HG03354 (cell line): ENCODE results near the gene PLCB3.

Experiments used
- ATAC-seq: cut with Tn5 transposase; IDR thresholded peaks from one replicate; pipeline ENCODE4 v1.9.1; 2021; ENCODE audit warnings: mild to moderate bottlenecking; ENCODE audit not compliant: unreplicated experiment, poor library complexity, severe bottlenecking

PLCB3 gene

GRCh38 chr11:64220271-64220670 is 31.1 kb upstream of the PLCB3 start:
- no peak for ATAC-seq

DNA sequence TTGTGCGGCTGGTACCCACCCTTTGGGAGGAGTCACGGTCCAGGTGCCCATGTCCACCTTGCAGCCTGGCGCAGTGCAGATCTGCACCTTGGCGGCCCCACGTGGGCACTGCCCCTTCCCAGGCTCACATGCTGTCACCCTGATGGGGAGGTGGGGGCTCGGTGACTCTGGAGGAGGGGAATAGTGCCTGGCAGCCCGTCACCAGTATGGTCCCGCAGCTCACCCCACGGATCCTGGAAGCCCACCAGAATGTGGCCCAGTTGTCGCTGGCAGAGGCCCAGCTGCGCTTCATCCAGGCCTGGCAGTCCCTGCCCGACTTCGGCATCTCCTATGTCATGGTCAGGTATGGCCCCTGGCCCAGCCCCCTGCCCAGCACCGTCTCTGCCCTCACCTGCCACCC is 30.5 kb upstream of the PLCB3 start:
- ATAC-seq = no peak

DNA sequence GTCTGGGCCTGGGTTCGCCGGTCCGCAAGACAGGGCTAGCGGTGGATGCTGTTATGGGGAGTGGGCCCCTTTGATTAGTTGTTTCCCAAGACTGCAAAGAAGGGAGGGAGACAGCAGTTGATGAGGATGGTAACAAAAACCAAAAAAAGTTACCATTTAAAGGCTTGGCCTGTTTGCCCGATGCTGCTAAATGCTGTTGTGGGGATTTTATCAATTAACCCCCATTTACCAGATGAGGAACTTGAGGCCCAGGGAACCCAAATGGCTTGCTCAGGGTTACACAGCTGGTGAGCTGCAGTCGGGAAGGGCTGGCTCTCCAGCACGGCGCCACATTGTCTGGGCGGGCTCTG is 28.7 kb upstream of the PLCB3 start:
- no peak for ATAC-seq

DNA sequence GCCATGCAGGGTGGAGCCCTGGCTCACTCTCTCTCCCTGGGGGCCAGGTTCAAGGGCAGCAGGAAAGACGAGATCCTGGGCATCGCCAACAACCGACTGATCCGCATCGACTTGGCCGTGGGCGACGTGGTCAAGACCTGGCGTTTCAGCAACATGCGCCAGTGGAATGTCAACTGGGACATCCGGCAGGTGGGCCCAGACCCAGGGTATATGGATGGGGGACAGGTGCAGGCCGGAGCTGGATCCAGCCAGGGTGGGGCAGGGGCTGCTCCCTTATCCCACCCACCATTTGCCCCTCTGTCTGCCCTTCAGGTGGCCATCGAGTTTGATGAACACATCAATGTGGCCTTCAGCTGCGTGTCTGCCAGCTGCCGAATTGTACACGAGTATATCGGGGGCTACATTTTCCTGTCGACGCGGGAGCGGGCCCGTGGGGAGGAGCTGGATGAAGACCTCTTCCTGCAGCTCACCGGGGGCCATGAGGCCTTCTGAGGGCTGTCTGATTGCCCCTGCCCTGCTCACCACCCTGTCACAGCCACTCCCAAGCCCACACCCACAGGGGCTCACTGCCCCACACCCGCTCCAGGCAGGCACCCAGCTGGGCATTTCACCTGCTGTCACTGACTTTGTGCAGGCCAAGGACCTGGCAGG is 28.2 kb upstream of the PLCB3 start:
- no peak for ATAC-seq

DNA sequence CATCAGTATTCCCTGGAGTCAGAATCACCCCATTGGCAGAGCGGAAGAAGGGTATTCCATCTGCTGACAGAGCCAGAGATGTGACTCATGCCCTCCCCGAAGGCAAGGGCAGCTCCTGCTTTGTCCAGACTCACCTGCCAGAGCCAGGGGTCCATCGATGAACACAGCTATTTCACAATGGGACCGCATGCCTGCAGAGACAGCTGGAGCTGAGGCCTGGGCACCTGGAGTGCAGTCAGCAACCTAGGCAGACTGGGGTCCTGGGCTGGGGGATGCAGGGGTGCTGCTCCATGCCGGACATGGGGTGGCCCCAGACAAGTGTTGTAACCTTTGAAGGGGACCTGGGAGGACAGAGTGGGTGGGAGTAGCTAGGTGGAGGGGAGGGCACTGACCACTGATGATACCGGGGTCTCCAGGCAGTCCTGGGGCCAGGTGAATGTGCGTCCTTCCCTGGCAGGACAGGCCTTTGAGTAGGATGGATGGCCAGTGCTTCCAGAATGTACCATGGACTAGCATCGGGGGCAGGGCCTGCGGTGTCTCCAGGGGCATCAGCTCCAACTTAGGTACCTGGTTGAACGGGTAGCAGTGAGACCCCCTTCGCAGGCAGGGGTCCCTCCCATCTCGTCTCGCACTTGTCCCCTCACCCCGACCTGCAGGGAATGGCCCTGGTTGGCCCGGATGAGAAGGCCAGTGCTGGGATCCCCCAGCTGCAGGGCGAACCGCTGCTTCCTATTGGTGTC is 27.0 kb upstream of the PLCB3 start:
- ATAC-seq = no peak

GRCh38 chr11:64224891-64225607 is 26.3 kb upstream of the PLCB3 start:
- ATAC-seq = no peak

DNA sequence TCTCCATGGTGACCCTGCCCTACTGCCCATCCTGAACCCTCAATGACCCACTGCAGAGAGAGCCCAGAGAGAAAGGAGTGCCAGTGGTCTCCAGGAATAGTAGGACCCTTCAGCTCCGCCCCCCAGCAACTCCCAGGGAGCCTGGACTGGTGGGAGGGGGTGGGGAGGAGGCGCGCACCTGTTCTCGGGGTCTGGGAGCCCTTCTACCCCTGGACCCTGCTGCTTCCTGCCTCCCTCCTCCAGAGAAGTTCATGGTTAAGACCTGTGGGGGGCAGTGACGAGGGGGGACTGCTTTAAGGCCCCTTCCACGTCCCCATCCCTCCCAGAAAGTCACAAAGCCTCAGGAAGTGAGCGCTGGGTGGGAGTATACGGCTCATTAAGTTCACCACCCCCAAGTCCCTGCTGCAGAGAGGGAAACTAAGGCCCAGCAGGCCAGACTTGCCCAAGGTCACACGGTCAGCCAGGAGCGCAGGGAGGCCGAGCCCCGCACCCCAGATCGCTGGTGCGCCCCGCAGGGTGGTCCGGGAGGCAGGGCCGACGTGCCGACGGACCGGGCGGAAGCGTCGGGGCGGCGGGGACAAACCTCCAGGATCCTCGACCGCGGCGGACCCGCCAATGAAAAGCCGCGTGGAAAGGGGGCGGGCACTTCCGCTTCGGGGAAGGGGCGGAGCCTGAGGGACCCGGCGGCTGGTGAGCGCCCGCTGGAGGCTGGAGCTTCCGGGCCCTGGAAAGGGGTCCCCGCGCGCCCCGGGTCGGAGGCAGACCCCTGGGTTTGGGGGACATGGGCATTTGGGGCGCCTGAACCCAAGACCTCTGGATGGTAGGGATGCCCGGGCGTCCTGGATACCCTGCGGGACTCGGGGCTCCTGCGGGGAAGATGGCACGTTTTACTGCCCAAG is 25.5 kb upstream of the PLCB3 start, which contains the start of the genes NUDT22 and TRPT1:
NUDT22 (plus strand) TSS at position 667 of the 899 bp plus-strand sequence. CDS start 379 bp downstream, outside the sequence.
TRPT1 (minus strand) TSS at position 579 of the 899 bp plus-strand sequence; CDS start at position 253, 326 bp downstream.
- peak; percentile 57 for ATAC-seq

- ATAC-seq = peak; percentile 20
Measured at GRCh38 chr11:64226507-64227051, 24.8 kb upstream of the PLCB3 start.

DNA sequence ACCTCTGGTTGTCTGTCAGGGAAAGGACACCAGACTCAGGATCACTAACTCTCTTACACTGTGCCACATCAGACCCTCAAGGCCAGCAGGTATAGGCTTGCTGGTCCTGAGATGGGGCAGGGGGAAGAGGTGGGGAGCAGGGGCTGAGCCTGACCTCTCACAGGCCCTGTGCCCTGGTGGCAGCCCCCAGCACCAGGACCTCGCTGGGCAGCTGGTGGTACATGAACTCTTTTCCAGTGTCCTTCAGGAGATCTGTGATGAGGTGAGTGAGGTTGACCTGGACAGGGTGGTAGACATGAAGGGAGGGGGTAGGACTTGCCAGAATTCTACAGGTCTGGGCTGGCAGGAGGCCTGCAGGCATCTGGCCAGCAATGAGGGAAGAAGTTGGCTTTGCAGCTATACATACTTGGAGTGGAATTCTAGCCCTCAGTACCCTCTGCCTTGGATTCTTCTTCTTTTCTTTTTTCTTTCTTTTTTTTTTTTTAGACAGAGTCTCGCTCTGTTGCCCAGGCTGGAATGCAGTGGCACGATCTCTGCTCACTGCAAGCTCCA is 23.8 kb upstream of the PLCB3 start:
- ATAC-seq = no peak

GRCh38 chr11:64229090-64229743 is 22.1 kb upstream of the PLCB3 start:
- ATAC-seq = no peak

DNA sequence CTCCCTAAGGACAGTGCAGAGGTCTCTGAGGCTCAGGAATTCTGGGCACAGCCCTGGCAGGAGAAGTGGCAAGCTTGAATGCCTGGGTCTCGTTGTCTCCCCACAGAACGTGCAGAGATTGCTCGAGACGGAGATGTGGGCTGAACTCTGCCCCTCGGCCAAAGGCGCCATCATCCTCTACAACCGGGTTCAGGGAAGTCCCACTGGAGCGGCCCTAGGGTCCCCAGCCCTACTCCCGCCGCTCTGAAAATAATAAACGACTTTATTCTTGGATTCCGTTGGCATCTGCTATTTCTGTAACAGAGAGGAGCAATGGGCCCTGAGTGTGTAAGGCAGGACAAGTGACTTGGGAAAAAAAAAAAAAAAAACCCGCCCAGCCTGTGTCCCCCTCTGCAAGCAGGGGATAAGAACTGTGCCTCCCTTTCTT is 21.6 kb upstream of the PLCB3 start:
- no peak for ATAC-seq

- ATAC-seq = peak; percentile 53
Measured at GRCh38 chr11:64230171-64230984, 21.0 kb upstream of the PLCB3 start, which contains the start of gene DNAJC4. TSS of gene DNAJC4 (plus strand) at chr11:64230548. CDS start at chr11:64230855, 307 bp downstream.

DNA sequence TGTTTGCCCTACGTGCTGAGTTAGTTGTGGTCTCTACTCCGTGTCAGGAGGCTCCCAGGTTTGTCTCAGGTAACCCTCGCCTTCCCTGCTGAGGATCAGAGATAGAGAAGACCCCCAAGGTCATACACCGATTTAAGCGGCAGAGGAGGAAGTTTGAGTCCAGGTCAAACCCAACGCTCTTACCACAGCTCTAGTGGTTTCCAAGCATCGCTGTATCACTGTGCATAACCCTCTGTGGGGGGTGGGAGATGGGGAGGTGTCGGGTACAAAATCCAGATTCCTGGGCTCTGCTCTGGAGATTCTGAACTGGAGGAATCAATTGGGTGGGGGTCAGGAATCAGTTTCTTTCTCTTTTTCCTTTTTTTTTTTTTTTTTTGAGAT is 20.4 kb upstream of the PLCB3 start:
- no peak for ATAC-seq

DNA sequence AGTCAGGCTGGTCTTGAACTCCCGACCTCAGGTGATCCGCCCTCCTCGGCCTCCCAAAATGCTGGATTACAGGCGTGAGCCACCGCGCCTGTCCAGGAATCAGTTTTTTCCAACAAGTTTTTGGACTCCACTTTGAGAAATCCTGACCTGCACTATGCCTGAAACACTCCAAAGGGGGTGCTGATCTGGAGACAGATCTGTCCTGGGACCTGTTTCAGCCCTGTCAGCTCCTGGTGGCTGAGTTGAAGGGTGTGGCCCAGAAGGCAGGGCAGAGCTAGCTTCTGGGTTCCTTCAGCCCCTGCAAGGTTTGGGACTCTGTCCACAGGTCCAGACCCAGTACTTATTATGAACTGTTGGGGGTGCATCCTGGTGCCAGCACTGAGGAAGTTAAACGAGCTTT is 19.8 kb upstream of the PLCB3 start:
- no peak for ATAC-seq

GRCh38 chr11:64232182-64232966 is 19.0 kb upstream of the PLCB3 start:
- ATAC-seq = no peak

DNA sequence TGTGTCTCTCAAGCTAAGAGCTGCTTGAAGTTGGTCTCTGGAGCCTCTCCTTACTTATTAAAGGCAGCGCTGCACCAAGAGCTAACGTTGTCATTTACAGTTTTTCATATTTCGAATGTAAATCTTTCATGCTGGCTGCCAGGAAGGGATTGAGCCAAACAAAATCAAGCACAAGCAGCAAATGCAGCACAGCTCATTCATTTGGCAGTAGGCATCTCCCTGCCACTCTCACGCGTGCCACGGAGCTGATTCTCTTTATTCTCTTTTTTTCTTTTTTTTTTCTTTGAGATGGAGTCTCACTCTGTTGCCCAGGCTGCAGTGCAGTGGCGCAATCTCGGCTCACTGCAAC is 18.4 kb upstream of the PLCB3 start:
- ATAC-seq = no peak

GRCh38 chr11:64233913-64234586 is 17.3 kb upstream of the PLCB3 start, which contains the start of gene VEGFB:
TSS of gene VEGFB (plus strand) at chr11:64234584. CDS start at chr11:64234834, 250 bp downstream.
- ATAC-seq = peak; percentile 34
